IPS DF 6.9 (cell line): Measurements from ENCODE around the gene TP53RK.
A peak's percentile ranks its signal among the peaks of the same experiment; 100 is the strongest.

Source experiments
- DNase-seq: peaks from one replicate; pipeline ENCODE4 v3.0.0-alpha.2; 2013; ENCODE audit warnings: low read depth, low spot score
- H3K27ac ChIP-seq: one replicate; pipeline ENCODE4 v1.5.1; 2013; ENCODE audit warnings: low read length, control low read depth
- H3K27me3 ChIP-seq: 2 replicates; pipeline ENCODE4 v1.6.1; 2013; ENCODE audit warnings: mild to moderate bottlenecking, low read length; ENCODE audit not compliant: control insufficient read depth, insufficient read depth
- H3K36me3 ChIP-seq: 2 replicates; pipeline ENCODE4 v1.6.1; 2013; ENCODE audit warnings: low read length; ENCODE audit not compliant: control insufficient read depth, insufficient read depth
- H3K4me1 ChIP-seq: 2 replicates; pipeline ENCODE4 v1.6.1; 2013; ENCODE audit warnings: low read length; ENCODE audit not compliant: control insufficient read depth, insufficient read depth
- H3K4me3 ChIP-seq: 2 replicates; pipeline ENCODE4 v1.5.1; 2013; ENCODE audit warnings: mild to moderate bottlenecking, low read length
- H3K9me3 ChIP-seq: 2 replicates; pipeline ENCODE4 v1.6.1; 2013; ENCODE audit warnings: low read length, inconsistent platforms; ENCODE audit not compliant: control insufficient read depth, insufficient read depth
- WGBS: extraction: QIAGEN DNeasy Blood & Tissue Kit; methylation state at CpG from one replicate; pipeline ENCODE4 v1.1.7; 2013; ENCODE audit warnings: mixed read lengths, missing lambda C conversion rate; ENCODE audit not compliant: insufficient read length, insufficient coverage; 5-methylcytosine and 5-hydroxymethylcytosine counted together

Gene TP53RK

DNA sequence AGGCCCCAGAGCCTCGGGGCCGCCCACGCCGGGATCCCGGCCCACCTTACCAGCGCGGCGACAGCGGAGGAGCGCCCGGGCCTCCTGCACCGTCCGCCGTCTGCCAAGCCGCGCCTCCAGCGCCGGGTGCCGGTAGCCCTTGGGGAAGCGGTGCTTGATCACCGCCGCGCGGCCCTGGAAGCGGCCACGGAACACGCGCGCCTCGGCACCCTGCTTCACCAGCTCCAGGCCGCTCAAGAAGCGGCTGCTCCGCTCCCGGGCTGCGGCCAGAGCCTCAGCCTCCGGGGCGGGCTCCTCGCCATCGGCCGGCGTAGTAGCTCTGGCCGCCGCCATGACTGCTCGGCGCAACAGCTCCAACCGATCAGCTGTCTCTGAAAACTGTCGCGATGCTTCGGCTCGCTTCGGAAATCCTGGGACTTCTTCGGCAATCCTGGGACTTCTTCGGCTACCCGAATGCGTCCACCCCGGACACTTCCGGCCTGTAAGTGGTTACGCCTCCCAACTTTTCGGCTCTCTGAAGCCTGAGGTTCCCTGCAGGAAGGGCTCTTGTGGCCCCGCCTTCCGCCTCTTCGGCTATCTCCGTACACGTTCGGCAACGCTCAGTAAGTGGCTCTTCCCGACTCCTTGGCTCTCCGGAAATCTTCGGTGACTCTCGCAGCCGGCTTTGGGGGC, at the start of gene TP53RK:
TP53RK (minus strand) TSS at position 363 of the 672 bp plus-strand sequence; CDS start at position 333, 30 bp downstream.
- Histone ChIP-seq H3K36me3 (peaks cover 5% of the 10 kb centered on the region; the same call in 1 of the 2 replicates), H3K4me1 (no peaks in the 10 kb centered on the region), H3K9me3 (no peaks in the 10 kb centered on the region), H3K27me3 (no peaks in the 10 kb centered on the region), H3K27ac (no peak within 1 kb of the TSS), H3K4me3 (peak within 1 kb of the TSS; percentile 100)
- peak; percentile 98 for DNase-seq
- no CpG with 5 or more reads among the region's 71 CpGs for WGBS

DNA sequence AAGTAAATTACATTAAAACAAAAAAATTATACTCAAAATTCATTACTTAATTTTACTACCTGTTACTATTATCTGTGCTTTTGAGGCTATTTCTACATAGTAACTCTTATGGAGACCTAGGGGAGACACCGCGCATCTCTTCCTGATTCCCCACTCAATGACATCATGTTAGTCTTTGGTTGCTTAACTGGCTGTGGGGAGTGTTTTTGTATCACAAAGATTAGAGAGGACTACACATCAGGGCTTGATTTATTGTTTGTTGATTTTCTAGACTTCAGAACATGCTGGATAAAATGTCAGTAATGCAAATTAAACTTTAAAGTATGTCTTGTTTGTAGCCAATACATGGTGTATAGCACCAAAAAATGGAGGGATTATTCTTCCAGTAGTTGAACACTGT, 46.2 kb upstream of the TP53RK start:
- Histone ChIP-seq H3K4me1 (no peaks in the 10 kb centered on the region), H3K36me3 (no peaks in the 10 kb centered on the region), H3K9me3 (no peaks in the 10 kb centered on the region), H3K27me3 (no peaks in the 10 kb centered on the region), H3K4me3 (no peak overlapping the region), H3K27ac (no peak overlapping the region)
- no peak for DNase-seq
- WGBS = no CpG with 5 or more reads among the region's 2 CpGs

DNA sequence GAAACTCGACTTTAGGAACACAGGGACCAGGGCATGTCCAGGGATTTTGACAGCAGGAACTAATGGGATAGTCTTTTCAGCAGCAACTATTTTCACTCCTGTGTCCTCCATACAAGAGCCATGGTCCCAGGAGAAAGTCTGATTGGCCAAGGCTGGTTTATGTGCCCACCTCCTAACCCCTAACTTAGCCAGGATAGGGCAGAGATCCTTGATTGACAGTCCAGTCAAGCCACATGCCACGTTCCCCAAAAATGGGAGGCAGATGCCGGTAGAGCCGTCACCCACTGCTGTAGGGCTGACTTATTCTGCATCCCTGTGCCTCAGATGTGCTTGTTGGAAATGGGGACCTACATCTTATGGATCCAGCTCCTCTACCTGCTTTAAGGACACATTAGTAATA, 42.5 kb upstream of the TP53RK start:
- H3K27me3 ChIP-seq = no peaks in the 10 kb centered on the region
- H3K9me3 ChIP-seq = no peaks in the 10 kb centered on the region
- DNase-seq = no peak
- H3K27ac ChIP-seq = no peak overlapping the region
- no peaks in the 10 kb centered on the region for H3K36me3 ChIP-seq
- H3K4me3 ChIP-seq = no peak overlapping the region
- no CpG with 5 or more reads among the region's 4 CpGs for WGBS
- H3K4me1 ChIP-seq = no peaks in the 10 kb centered on the region

DNA sequence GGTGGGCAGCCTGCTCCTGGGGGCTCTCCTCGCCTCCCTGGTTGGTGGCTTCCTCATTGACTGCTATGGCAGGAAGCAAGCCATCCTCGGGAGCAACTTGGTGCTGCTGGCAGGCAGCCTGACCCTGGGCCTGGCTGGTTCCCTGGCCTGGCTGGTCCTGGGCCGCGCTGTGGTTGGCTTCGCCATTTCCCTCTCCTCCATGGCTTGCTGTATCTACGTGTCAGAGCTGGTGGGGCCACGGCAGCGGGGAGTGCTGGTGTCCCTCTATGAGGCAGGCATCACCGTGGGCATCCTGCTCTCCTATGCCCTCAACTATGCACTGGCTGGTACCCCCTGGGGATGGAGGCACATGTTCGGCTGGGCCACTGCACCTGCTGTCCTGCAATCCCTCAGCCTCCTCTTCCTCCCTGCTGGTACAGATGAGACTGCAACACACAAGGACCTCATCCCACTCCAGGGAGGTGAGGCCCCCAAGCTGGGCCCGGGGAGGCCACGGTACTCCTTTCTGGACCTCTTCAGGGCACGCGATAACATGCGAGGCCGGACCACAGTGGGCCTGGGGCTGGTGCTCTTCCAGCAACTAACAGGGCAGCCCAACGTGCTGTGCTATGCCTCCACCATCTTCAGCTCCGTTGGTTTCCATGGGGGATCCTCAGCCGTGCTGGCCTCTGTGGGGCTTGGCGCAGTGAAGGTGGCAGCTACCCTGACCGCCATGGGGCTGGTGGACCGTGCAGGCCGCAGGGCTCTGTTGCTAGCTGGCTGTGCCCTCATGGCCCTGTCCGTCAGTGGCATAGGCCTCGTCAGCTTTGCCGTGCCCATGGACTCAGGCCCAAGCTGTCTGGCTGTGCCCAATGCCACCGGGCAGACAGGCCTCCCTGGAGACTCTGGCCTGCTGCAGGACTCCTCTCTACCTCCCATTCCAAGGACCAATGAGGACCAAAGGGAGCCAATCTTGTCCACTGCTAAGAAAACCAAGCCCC, 36.2 kb upstream of the TP53RK start:
- Histone ChIP-seq H3K4me3 (no peak overlapping the region), H3K27me3 (no peaks in the 10 kb centered on the region), H3K36me3 (no peaks in the 10 kb centered on the region), H3K27ac (no peak overlapping the region), H3K9me3 (no peaks in the 10 kb centered on the region), H3K4me1 (no peaks in the 10 kb centered on the region)
- no CpG with 5 or more reads among the region's 27 CpGs for WGBS
- DNase-seq = no peak

DNA sequence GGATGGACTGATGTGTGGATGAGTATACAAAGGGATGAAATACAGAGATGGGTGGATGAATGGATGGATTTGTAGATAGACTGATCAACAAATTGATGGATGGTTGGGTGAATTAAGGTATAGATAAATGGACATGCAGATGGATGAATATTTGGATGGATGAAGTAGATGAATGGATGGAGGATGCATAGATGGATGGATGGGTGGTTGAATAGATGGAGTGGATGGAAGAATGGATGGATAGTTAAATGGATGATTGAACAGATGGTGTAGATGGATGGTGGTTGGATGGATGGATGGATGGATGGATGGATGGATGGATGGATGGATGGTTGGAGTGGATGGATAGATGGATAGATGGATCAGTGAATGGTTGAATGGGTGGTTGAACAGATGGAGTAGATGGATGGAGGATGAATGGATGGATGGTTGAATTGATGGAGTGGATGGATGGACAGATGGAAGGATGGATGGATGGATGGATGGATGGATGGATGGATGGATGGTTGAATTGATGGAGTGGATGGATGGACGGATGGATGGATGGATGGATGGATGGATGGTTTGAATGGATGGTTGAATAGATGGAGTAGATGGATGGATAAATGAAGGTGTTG, 35.2 kb upstream of the TP53RK start:
- Histone ChIP-seq H3K4me1 (no peaks in the 10 kb centered on the region), H3K9me3 (no peaks in the 10 kb centered on the region), H3K4me3 (no peak overlapping the region), H3K36me3 (no peaks in the 10 kb centered on the region), H3K27me3 (no peaks in the 10 kb centered on the region; the same call in 1 of the 2 replicates), H3K27ac (no peak overlapping the region)
- 100% methylated on average over 1 of the region's 1 CpG for WGBS
- no peak for DNase-seq

DNA sequence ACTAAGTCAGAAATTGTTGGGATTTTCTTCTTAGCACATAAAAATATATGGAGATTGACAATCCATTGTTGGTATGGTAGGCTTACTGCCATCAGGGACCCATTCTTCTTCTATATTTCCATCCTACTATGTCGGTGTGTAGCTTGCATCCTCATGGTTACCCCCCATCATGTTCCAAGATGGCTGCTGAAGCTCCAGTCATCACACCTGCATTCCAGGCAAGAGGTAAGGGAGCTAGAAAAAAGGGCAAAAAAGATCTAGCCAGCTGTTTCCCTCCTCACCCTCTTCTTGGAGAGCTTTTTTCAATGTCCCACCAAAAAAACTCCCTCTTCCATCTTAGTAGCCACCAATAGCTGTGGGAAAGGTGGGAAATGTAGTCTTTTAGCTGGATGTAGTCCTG, 33.8 kb upstream of the TP53RK start:
- H3K4me3 ChIP-seq = no peak overlapping the region
- no peak overlapping the region for H3K27ac ChIP-seq
- no peaks in the 10 kb centered on the region for H3K36me3 ChIP-seq
- no peaks in the 10 kb centered on the region for H3K4me1 ChIP-seq
- DNase-seq = no peak
- WGBS = no CpG with 5 or more reads among the region's 1 CpG
- H3K9me3 ChIP-seq = no peaks in the 10 kb centered on the region
- H3K27me3 ChIP-seq = no peaks in the 10 kb centered on the region; the same call in 1 of the 2 replicates

DNA sequence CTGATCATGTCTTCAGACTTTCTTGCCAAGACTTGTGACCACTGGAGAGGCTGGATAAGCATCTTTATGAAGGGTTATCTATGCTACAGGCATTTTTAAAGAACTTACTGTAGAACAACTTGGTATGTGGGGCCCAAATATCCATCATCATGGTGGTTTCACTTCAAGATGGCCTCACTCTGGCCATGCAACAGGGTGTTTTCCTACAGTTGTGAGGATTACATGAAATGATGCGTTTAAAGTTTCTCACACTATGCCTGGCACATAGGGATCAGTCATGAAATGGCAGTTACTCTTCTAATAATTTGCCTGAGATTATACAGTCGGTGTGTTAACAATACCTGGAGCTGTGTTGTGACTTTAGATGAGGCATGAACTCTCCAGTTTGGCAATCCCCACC, 33.2 kb upstream of the TP53RK start:
- no peaks in the 10 kb centered on the region; the same call in 1 of the 2 replicates for H3K27me3 ChIP-seq
- no peak for DNase-seq
- H3K4me3 ChIP-seq = no peak overlapping the region
- no peaks in the 10 kb centered on the region for H3K36me3 ChIP-seq
- WGBS = no CpG with 5 or more reads among the region's 2 CpGs
- no peak overlapping the region for H3K27ac ChIP-seq
- H3K9me3 ChIP-seq = no peaks in the 10 kb centered on the region
- no peaks in the 10 kb centered on the region for H3K4me1 ChIP-seq

DNA sequence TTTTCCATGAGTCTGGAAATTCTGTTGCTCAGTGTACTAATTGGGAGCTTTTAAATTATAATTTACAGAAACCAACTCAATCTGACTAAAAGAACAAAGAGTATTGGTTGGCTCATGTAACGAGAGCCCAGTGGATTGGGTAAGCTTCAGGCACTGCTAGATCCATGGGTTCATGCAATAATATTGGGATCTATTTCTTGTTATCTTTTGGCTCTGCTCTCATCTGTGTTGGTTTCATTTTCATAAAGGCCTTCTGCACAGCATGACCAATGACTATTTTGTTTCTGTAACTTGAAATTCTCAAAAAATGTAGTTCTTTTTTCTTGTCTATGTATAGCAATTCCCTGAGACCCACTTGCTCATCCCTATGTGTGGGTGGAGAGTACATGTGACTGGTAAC, 32.2 kb upstream of the TP53RK start:
- no peaks in the 10 kb centered on the region for H3K9me3 ChIP-seq
- WGBS = no CpG with 5 or more reads among the region's 1 CpG
- no peak overlapping the region for H3K4me3 ChIP-seq
- H3K36me3 ChIP-seq = no peaks in the 10 kb centered on the region
- H3K4me1 ChIP-seq = no peaks in the 10 kb centered on the region
- no peak overlapping the region for H3K27ac ChIP-seq
- no peak for DNase-seq
- H3K27me3 ChIP-seq = no peaks in the 10 kb centered on the region; the same call in 1 of the 2 replicates

DNA sequence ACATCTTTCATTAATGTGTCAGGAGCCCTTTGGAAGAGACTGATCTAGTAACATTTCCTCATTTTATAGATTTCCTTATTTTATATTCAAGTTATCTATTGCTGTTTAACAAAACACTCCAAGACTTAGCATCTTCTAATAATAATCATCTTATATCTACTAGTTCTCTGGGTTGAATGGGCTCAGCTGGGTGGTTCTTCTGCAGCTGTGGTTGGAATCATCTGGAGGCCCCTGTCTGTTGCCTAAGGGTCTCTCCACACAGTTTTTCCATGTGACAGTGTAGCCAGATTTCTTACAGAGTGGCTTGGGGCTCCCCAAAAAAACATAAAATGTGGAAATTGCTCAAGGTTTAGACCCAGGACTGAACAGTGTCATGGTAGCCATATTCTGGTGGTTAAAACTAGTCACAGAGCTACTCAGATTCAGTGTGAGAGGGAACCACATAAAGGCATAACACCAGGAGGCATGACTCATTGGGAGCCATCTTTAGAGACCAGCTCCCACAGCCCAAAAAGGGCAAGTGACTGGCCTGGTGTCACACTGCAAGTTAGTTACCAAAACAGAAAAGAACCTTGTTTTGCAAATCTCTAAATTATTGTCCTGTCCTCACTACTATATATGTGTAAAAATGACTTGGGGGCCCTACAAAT, 31.7 kb upstream of the TP53RK start:
- Histone ChIP-seq H3K9me3 (no peaks in the 10 kb centered on the region), H3K27ac (no peak overlapping the region), H3K27me3 (no peaks in the 10 kb centered on the region; the same call in 1 of the 2 replicates), H3K36me3 (no peaks in the 10 kb centered on the region), H3K4me3 (no peak overlapping the region), H3K4me1 (no peaks in the 10 kb centered on the region)
- no peak for DNase-seq

DNA sequence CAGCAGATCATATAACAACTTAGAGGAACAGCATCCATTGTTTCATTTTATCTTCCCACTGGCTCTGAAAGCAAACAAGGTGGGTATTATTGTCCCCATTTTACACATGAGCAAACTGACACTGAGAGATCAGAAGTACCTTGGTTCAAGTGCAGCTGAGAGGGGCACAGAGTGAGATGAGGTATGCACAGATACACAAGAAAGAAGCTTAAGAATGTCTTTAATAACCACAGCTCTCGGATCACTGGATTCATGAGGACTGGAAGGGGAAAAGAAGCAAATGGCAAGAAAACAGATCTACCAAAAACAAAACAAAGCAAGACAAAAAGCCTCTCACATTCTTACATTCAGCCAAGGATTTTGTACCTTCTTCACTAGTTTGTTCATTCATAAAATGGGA, 30.8 kb upstream of the TP53RK start:
- H3K4me3 ChIP-seq = no peak overlapping the region
- H3K4me1 ChIP-seq = no peaks in the 10 kb centered on the region
- no peaks in the 10 kb centered on the region for H3K36me3 ChIP-seq
- no peak overlapping the region for H3K27ac ChIP-seq
- WGBS = no CpG with 5 or more reads among the region's 1 CpG
- no peak for DNase-seq
- no peaks in the 10 kb centered on the region for H3K9me3 ChIP-seq
- no peaks in the 10 kb centered on the region; the same call in 1 of the 2 replicates for H3K27me3 ChIP-seq
